GM12878 (cell line): Measurements from ENCODE around the gene STT3B.

Source experiments
- SIN3A ChIP-seq: IDR thresholded peaks from 2 replicates; pipeline ENCODE4 v1.6.1; 2012; ENCODE audit warnings: low read depth, low read length, improper control_type of control experiment
- TF ChIP-seq, protein P1 (sequence below), 3 experiments: IDR thresholded peaks in 2 of 3; conservative IDR thresholded peaks in 1 of 3; 2 replicates each; pipeline ENCODE4 v1.5.1; 2011; ENCODE audit warnings: low read depth in 3 of 3, low read length in 3 of 3, mild to moderate bottlenecking in 3 of 3, control low read depth in 2 of 3, moderate library complexity in 2 of 3, inconsistent platforms in 1 of 3, mixed read lengths in 1 of 3; ENCODE audit not compliant: control insufficient read depth in 2 of 3, insufficient read depth in 1 of 3; ENCODE audit errors: extremely low read depth in 1 of 3

- TF ChIP-seq, protein P1, sequence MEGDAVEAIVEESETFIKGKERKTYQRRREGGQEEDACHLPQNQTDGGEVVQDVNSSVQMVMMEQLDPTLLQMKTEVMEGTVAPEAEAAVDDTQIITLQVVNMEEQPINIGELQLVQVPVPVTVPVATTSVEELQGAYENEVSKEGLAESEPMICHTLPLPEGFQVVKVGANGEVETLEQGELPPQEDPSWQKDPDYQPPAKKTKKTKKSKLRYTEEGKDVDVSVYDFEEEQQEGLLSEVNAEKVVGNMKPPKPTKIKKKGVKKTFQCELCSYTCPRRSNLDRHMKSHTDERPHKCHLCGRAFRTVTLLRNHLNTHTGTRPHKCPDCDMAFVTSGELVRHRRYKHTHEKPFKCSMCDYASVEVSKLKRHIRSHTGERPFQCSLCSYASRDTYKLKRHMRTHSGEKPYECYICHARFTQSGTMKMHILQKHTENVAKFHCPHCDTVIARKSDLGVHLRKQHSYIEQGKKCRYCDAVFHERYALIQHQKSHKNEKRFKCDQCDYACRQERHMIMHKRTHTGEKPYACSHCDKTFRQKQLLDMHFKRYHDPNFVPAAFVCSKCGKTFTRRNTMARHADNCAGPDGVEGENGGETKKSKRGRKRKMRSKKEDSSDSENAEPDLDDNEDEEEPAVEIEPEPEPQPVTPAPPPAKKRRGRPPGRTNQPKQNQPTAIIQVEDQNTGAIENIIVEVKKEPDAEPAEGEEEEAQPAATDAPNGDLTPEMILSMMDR (IDR thresholded peaks at IDR 0.05 in 2 of 3, conservative IDR thresholded peaks at IDR 0.05 in 1 of 3; ENCODE audit: control insufficient read depth in 2 of 3, extremely low read depth in 1 of 3, insufficient read depth in 1 of 3, low read depth in 3 of 3, low read length in 3 of 3): no peak
- TF ChIP-seq SIN3A: no peak
These were observed 67.7 kb downstream of the STT3B start for GRCh38 chr3:31600431-31600830.
